Measurements from ENCODE around the gene PRKG1. TPM values are rescaled to one million over a fixed set of nuclear protein-coding genes. Genes with fewer than 3 reads are reported as not detected.

PRKG1 gene
- polyA plus RNA-seq, 1 donor (not counting 4 experiments of a cell fraction or from before 2014, with no cell fraction given) = 0.24 TPM

- dilution Hi-C loops (cut with MboI; ENCODE audit: extremely low pct_ligation_motif_present, low sequenced_read_pairs) = no loop called here
- H3K9ac ChIP-seq (ENCODE audit: control insufficient read depth, extremely low read depth, insufficient read depth, low read length) = no peak overlapping the region
- H3K27ac ChIP-seq (ENCODE audit: control insufficient read depth, insufficient read depth, low read length) = no peak overlapping the region
- H3K4me3 ChIP-seq (ENCODE audit: control insufficient read depth in 2 of 3, extremely low read depth in 1 of 3, insufficient read depth in 2 of 3, low read depth in 1 of 3, low read length in 3 of 3) = no peak overlapping the region
- no peaks in the 10 kb centered on the region for H3K9me3 ChIP-seq (ENCODE audit: control insufficient read depth, low read depth, low read length)
- no peak for TF ChIP-seq CTCF (optimal IDR thresholded peaks at IDR 0.05 in 1 of 3, IDR thresholded peaks at IDR 0.05 in 1 of 3, conservative IDR thresholded peaks at IDR 0.05 in 1 of 3; ENCODE audit: extremely low read depth in 1 of 3, insufficient read depth in 2 of 3, low read length in 3 of 3)
- no peak for TF ChIP-seq EZH2 (IDR thresholded peaks at IDR 0.05; ENCODE audit: low read length)
- H3K4me2 ChIP-seq (ENCODE audit: control insufficient read depth, extremely low read depth, insufficient read depth, low read depth, low read length) = no peak overlapping the region
- no peaks in the 10 kb centered on the region for H3K9me1 ChIP-seq (ENCODE audit: control insufficient read depth, extremely low read depth, insufficient read depth, low read length)
- no peaks in the 10 kb centered on the region for H3K27me3 ChIP-seq (ENCODE audit: control insufficient read depth, extremely low read depth, insufficient read depth, low read length)
- no peaks in the 10 kb centered on the region for H4K20me1 ChIP-seq (ENCODE audit: control insufficient read depth, extremely low read depth, insufficient read depth, low read length)
- H3K4me1 ChIP-seq (ENCODE audit: control insufficient read depth, extremely low read depth, insufficient read depth, low read length) = no peaks in the 10 kb centered on the region
- no peak for FAIRE-seq
- H2AFZ ChIP-seq (ENCODE audit: control insufficient read depth, low read length) = no peak overlapping the region
- no peak for DNase-seq (ENCODE audit: low read depth, low spot score)
- no peaks in the 10 kb centered on the region for H3K79me2 ChIP-seq (ENCODE audit: control insufficient read depth, insufficient read depth, low read length)
- H3K36me3 ChIP-seq (ENCODE audit: control insufficient read depth in 2 of 2, extremely low read depth in 1 of 2, insufficient read depth in 2 of 2, low read length in 2 of 2) = no peaks in the 10 kb centered on the region
Observed at GRCh38 chr10:52053497-52053896, 979.2 kb downstream of the PRKG1 start.

DNA sequence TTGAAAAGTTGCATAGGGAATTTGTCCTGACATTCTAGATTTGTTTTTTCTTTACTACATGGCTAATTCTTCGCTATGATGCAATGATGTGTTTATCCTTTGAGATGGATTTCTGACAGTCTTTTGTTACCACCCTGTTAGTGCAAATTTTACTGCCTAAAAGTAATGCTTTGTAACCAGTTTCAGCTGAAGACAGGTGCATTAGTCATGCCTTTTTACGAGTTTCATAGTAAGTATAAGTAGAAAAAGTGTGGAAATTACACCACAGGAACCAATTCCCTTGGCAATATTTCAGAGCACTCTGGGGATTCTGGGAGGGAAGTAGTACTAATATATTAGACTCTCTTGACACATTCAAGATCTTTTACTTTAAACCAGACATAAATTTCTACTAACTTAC, 982.0 kb downstream of the PRKG1 start:
- H3K4me2 ChIP-seq (ENCODE audit: control insufficient read depth, extremely low read depth, insufficient read depth, low read depth, low read length) = no peak overlapping the region
- FAIRE-seq (no peak), DNase-seq (ENCODE audit: low read depth, low spot score) (no peak)

More for the DNA sequence above, 982.0 kb downstream of the PRKG1 start:
- Histone ChIP-seq H4K20me1 (ENCODE audit: control insufficient read depth, extremely low read depth, insufficient read depth, low read length) (no peaks in the 10 kb centered on the region), H3K4me1 (ENCODE audit: control insufficient read depth, extremely low read depth, insufficient read depth, low read length) (no peaks in the 10 kb centered on the region), H3K9me1 (ENCODE audit: control insufficient read depth, extremely low read depth, insufficient read depth, low read length) (no peaks in the 10 kb centered on the region), H3K4me3 (ENCODE audit: control insufficient read depth in 2 of 3, extremely low read depth in 1 of 3, insufficient read depth in 2 of 3, low read depth in 1 of 3, low read length in 3 of 3) (no peak overlapping the region), H3K27ac (ENCODE audit: control insufficient read depth, insufficient read depth, low read length) (no peak overlapping the region), H3K36me3 (ENCODE audit: control insufficient read depth in 2 of 2, extremely low read depth in 1 of 2, insufficient read depth in 2 of 2, low read length in 2 of 2) (no peaks in the 10 kb centered on the region), H3K27me3 (ENCODE audit: control insufficient read depth, extremely low read depth, insufficient read depth, low read length) (no peaks in the 10 kb centered on the region), H3K9me3 (ENCODE audit: control insufficient read depth, low read depth, low read length) (no peaks in the 10 kb centered on the region), H3K79me2 (ENCODE audit: control insufficient read depth, insufficient read depth, low read length) (no peaks in the 10 kb centered on the region), H2AFZ (ENCODE audit: control insufficient read depth, low read length) (no peak overlapping the region), H3K9ac (ENCODE audit: control insufficient read depth, extremely low read depth, insufficient read depth, low read length) (no peak overlapping the region)
- TF ChIP-seq CTCF (optimal IDR thresholded peaks at IDR 0.05 in 1 of 3, IDR thresholded peaks at IDR 0.05 in 1 of 3, conservative IDR thresholded peaks at IDR 0.05 in 1 of 3; ENCODE audit: extremely low read depth in 1 of 3, insufficient read depth in 2 of 3, low read length in 3 of 3) (no peak), EZH2 (IDR thresholded peaks at IDR 0.05; ENCODE audit: low read length) (no peak)
- dilution Hi-C loops (cut with MboI; ENCODE audit: extremely low pct_ligation_motif_present, low sequenced_read_pairs) = no loop called here

Data from keratinocyte (primary cell).